HepG2 (cell line): ENCODE data around the gene ANKRD29. TPM values are rescaled to one million over a fixed set of nuclear protein-coding genes. Genes with fewer than 3 reads are reported as not detected.

ENCODE experiments used
- ATAC-seq: fragments of 200-7000 bp; cut with Tn5 transposase; 3 replicates; pipeline ENCODE4 v1.9.1; 2020; ENCODE audit warnings: mild to moderate bottlenecking, moderate library complexity
- BruUV-seq: library from RNA; stranded (reverse); fragments of 400-500 nt; replicated peaks from 2 replicates; lab custom pipeline; 2021; lab: Mats Ljungman, UMichigan
- CTCF ChIA-PET: fragments of 300-600 bp; formaldehyde crosslinking; extraction: SDS; loops from one replicate; lab custom pipeline; 2021; ENCODE audit warnings: low total read pairs, inconsistent platforms, low intra/inter-chr PET ratio; lab: Yijun Ruan, JAX
- POLR2A ChIA-PET: fragments of 350-600 bp; sonication (Branson Sonifier 250); formaldehyde crosslinking; loops from one replicate; lab custom pipeline; 2020; ENCODE audit warnings: antibody characterized with exemption, inconsistent platforms; lab: Yijun Ruan, JAX
- DNase-seq: peaks from one replicate; pipeline ENCODE4 v3.0.0-alpha.2; 2015; ENCODE audit warnings: low spot score
- FAIRE-seq: peaks from 3 replicates; lab custom pipeline; 2011; peaks lifted over from hg19 to GRCh38; lab: Jason Lieb, UNC
- H2AFZ ChIP-seq: one replicate; pipeline ENCODE4 v1.6.1; 2011; ENCODE audit warnings: low read length, inconsistent platforms
- H3K27ac ChIP-seq: fragments of 300-600 bp; 3 replicates; pipeline ENCODE4 v1.8.0; 2011; ENCODE audit warnings: mixed run types, mild to moderate bottlenecking, mixed read lengths, low read length, inconsistent platforms; ENCODE audit not compliant: insufficient read depth; ENCODE audit errors: extremely low read length
- H3K27me3 ChIP-seq, 2 experiments: fragments of 200-600 bp in 1 of 2; 2 replicates in 1 of 2; 3 replicates in 1 of 2; pipeline versions ENCODE4 v1.6.0 to v1.8.0; 2011; ENCODE audit warnings: low read length in 2 of 2, mild to moderate bottlenecking in 2 of 2, moderate library complexity in 2 of 2, inconsistent platforms in 1 of 2; ENCODE audit not compliant: insufficient read depth in 2 of 2, control insufficient read depth in 1 of 2
- H3K36me3 ChIP-seq, 2 experiments: fragments of 200-600 bp in 1 of 2; replicated peaks in 1 of 2; 2 replicates in 1 of 2; 3 replicates in 1 of 2; pipeline versions ENCODE4 v1.5.1 to v1.8.0; 2011; ENCODE audit warnings: low read length in 2 of 2, inconsistent platforms in 1 of 2; ENCODE audit not compliant: insufficient read depth in 2 of 2, control insufficient read depth in 1 of 2
- H3K4me1 ChIP-seq: 2 replicates; pipeline ENCODE4 v1.5.1; 2012; ENCODE audit warnings: low read length, inconsistent platforms; ENCODE audit not compliant: insufficient read depth
- H3K4me2 ChIP-seq: 2 replicates; pipeline ENCODE4 v1.6.0; 2011; ENCODE audit warnings: low read depth, low read length, inconsistent platforms
- H3K4me3 ChIP-seq, 3 experiments: fragments of 200-600 bp in 1 of 3; sonication (generic), shearing (Covaris generic) in 1 of 3; replicated peaks in 1 of 3; 2 replicates each; pipeline ENCODE4 v1.5.1; 2011 to 2016; ENCODE audit warnings: low read length in 3 of 3, inconsistent platforms in 2 of 3, low read depth in 2 of 3, mild to moderate bottlenecking in 2 of 3, control low read depth in 1 of 3, mixed read lengths in 1 of 3; ENCODE audit not compliant: insufficient read depth in 1 of 3
- H3K79me2 ChIP-seq: one replicate; pipeline ENCODE4 v1.6.1; 2011; ENCODE audit warnings: low read length, inconsistent platforms; ENCODE audit not compliant: insufficient read depth
- H3K9ac ChIP-seq: 2 replicates; pipeline ENCODE4 v1.6.0; 2011; ENCODE audit warnings: mild to moderate bottlenecking, low read depth, low read length, inconsistent platforms; ENCODE audit not compliant: insufficient read depth
- H3K9me3 ChIP-seq: 2 replicates; pipeline ENCODE4 v1.5.1; 2012; ENCODE audit warnings: mild to moderate bottlenecking, low read length
- H4K20me1 ChIP-seq: 2 replicates; pipeline ENCODE4 v1.6.0; 2011; ENCODE audit warnings: inconsistent platforms, mild to moderate bottlenecking, low read length, moderate library complexity; ENCODE audit not compliant: insufficient read depth
- ZNF331 ChIP-seq: sonication (generic); formaldehyde crosslinking; IDR thresholded peaks from 2 replicates; pipeline ENCODE4 v1.4.0; 2020; ENCODE audit warnings: missing genetic modification reagents
- ZNF773 ChIP-seq: sonication (generic); formaldehyde crosslinking; IDR thresholded peaks from 2 replicates; pipeline ENCODE4 v1.4.0; 2020; ENCODE audit warnings: missing genetic modification reagents, borderline replicate concordance
- ZNF777 ChIP-seq: sonication (generic); formaldehyde crosslinking; IDR thresholded peaks from 2 replicates; pipeline ENCODE4 v1.4.0; 2020; ENCODE audit warnings: missing genetic modification reagents
- WGBS: methylation state at CpG from one replicate; pipeline ENCODE4 v1.1.6; 2017; ENCODE audit warnings: low lambda C conversion rate; 5-methylcytosine and 5-hydroxymethylcytosine counted together
- in situ Hi-C: cut with HindIII; loops from 2 replicates; pipeline ENCODE4 v1.10.0; 2017; ENCODE audit warnings: low pct_unique_long_range_greater_than_20kb; ENCODE audit not compliant: extremely low pct_ligation_motif_present
- intact Hi-C: fragments of 100-400 bp; cut with micrococcal nuclease; formaldehyde crosslinking; loops from one replicate; pipeline ENCODE4 v1.10.0; 2022; ENCODE audit not compliant: unreplicated experiment
- polyA plus RNA-seq, 8 experiments: library from polyadenylated mRNA; depleted of rRNA in 3 of 8; stranded (reverse) in 7 of 8; unstranded in 1 of 8; fragments of >200 nt; fragmentation: Illumina TruSeq in 4 of 8; extraction: Trizol in 4 of 8; gene quantifications; 2 replicates each; pipeline versions ENCODE4 v1.2.1 to v1.2.3, GENCODE V29; 2011 to 2016; ENCODE audit warnings: low read depth in 4 of 8, missing spikeins in 1 of 8, mixed read lengths in 1 of 8; ENCODE audit not compliant: insufficient read depth in 1 of 8
- total RNA-seq, 5 experiments: library from RNA; depleted of rRNA; stranded (reverse); fragments of >200 nt; fragmentation: Illumina TruSeq; extraction: Trizol; gene quantifications; 2 replicates each; pipeline ENCODE4 v1.2.3, GENCODE V29; 2016; ENCODE audit warnings: low read depth in 1 of 5
- TF ChIP-seq, protein P1 (sequence below): sonication (generic); formaldehyde crosslinking; IDR thresholded peaks from 2 replicates; pipeline ENCODE4 v1.5.0; 2020; ENCODE audit warnings: mild to moderate bottlenecking, missing genetic modification reagents, borderline replicate concordance
- TF ChIP-seq, protein P2 (sequence below): sonication (generic); formaldehyde crosslinking; IDR thresholded peaks from 2 replicates; pipeline ENCODE4 v1.8.0; 2023; ENCODE audit warnings: mild to moderate bottlenecking, missing genetic modification reagents

ANKRD29 gene
- total and polyA plus RNA-seq, 2 of the 13 experiments (the other 11 are each of a cell fraction or from before 2014, with no cell fraction given) = not detected

DNA sequence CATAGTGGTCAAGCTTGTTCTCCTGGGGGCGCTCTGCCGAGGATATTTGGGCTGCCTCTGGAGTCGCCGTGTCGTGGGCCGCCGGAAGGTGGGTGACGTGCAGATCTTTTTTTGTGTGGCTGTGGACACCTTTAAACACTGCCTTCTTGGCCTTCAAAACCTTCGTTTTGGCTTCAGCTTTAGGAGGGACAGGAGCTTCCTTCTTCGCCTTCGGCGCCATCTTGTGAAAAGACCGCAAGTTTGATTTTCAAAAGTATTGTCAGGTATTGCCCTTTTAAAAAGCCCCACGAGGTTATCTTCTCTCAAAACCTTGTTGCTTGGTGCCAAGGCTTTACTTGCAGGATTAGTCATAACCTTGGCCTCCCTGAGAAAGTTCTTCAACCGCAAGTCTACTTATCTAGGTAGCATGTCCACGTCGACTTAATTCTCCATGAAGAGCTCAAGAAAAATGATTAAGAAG, 47.4 kb upstream of the ANKRD29 start (continued):
- TF ChIP-seq, protein P1, sequence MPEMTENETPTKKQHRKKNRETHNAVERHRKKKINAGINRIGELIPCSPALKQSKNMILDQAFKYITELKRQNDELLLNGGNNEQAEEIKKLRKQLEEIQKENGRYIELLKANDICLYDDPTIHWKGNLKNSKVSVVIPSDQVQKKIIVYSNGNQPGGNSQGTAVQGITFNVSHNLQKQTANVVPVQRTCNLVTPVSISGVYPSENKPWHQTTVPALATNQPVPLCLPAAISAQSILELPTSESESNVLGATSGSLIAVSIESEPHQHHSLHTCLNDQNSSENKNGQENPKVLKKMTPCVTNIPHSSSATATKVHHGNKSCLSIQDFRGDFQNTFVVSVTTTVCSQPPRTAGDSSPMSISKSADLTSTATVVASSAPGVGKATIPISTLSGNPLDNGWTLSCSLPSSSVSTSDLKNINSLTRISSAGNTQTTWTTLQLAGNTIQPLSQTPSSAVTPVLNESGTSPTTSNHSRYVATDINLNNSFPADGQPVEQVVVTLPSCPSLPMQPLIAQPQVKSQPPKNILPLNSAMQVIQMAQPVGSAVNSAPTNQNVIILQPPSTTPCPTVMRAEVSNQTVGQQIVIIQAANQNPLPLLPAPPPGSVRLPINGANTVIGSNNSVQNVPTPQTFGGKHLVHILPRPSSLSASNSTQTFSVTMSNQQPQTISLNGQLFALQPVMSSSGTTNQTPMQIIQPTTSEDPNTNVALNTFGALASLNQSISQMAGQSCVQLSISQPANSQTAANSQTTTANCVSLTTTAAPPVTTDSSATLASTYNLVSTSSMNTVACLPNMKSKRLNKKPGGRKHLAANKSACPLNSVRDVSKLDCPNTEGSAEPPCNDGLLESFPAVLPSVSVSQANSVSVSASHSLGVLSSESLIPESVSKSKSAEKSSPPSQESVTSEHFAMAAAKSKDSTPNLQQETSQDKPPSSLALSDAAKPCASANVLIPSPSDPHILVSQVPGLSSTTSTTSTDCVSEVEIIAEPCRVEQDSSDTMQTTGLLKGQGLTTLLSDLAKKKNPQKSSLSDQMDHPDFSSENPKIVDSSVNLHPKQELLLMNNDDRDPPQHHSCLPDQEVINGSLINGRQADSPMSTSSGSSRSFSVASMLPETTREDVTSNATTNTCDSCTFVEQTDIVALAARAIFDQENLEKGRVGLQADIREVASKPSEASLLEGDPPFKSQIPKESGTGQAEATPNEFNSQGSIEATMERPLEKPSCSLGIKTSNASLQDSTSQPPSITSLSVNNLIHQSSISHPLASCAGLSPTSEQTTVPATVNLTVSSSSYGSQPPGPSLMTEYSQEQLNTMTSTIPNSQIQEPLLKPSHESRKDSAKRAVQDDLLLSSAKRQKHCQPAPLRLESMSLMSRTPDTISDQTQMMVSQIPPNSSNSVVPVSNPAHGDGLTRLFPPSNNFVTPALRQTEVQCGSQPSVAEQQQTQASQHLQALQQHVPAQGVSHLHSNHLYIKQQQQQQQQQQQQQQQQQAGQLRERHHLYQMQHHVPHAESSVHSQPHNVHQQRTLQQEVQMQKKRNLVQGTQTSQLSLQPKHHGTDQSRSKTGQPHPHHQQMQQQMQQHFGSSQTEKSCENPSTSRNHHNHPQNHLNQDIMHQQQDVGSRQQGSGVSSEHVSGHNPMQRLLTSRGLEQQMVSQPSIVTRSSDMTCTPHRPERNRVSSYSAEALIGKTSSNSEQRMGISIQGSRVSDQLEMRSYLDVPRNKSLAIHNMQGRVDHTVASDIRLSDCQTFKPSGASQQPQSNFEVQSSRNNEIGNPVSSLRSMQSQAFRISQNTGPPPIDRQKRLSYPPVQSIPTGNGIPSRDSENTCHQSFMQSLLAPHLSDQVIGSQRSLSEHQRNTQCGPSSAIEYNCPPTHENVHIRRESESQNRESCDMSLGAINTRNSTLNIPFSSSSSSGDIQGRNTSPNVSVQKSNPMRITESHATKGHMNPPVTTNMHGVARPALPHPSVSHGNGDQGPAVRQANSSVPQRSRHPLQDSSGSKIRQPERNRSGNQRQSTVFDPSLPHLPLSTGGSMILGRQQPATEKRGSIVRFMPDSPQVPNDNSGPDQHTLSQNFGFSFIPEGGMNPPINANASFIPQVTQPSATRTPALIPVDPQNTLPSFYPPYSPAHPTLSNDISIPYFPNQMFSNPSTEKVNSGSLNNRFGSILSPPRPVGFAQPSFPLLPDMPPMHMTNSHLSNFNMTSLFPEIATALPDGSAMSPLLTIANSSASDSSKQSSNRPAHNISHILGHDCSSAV (CRISPR knock-in tag) = no peak
- TF ChIP-seq ZNF777 = no peak

DNA sequence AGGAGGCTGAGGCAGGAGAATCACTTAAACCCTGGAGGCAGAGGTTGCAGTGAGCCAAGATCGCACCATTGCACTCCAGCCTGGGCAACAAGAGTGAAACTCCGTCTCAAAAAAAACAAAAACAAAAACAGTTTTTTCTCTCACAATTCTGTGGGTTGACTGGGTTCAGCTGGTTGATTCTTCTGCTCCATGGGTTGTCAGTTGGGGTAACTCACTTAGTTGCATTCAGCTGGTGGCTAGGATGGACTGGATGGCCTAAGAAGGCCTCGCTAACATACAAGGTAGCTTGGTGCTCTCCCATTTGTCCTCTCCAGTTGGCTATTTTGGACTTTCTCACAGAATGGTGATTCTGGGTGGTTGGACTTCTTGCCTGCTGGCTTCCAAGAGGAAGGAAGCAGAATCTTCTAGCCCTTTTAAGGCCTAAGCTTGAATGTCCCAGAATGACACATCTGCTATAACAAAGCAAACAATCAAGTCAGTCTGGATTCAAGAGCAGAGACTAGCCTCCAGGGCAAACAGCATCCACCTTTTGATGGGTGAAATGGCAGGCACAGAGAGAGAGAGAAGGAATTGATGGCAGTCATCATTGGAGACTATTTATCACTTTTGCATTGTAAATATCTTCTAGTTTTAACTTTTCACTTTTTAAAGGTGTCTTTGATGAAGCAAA, 44.4 kb upstream of the ANKRD29 start:
- no peak for DNase-seq
- Histone ChIP-seq H3K27me3 (peaks cover 0 to 2% of the 10 kb centered on the region in 2 experiments; a peak in 1 of 5 replicates), H3K79me2 (no peaks in the 10 kb centered on the region), H3K27ac (no peak overlapping the region), H3K36me3 (no peaks in the 10 kb centered on the region), H3K4me2 (no peak overlapping the region), H3K4me1 (no peaks in the 10 kb centered on the region), H3K9me3 (no peaks in the 10 kb centered on the region; the same call in 1 of the 2 replicates), H2AFZ (no peak overlapping the region), H3K9ac (no peak overlapping the region), H3K4me3 (no peak overlapping the region), H4K20me1 (no peaks in the 10 kb centered on the region)
- 73% methylated on average over 3 of the region's 3 CpGs for WGBS
- no peak for FAIRE-seq
- ChIA-PET POLR2A (no interaction called here), CTCF (no interaction called here)
- in situ Hi-C loops (loop anchor here (10.0 kb wide), 1 partner anchor 192 kb away; no protein-coding TSS in a partner anchor), intact Hi-C loops (loop anchor here (10.0 kb wide), 1 partner anchor 192 kb away; no protein-coding TSS in a partner anchor)
- no TSS peak for BruUV-seq
- TF ChIP-seq ZNF331 (CRISPR knock-in tag) = peak; percentile 92
- no peak for TF ChIP-seq ZNF773 (CRISPR knock-in tag)
- TF ChIP-seq, protein P2, sequence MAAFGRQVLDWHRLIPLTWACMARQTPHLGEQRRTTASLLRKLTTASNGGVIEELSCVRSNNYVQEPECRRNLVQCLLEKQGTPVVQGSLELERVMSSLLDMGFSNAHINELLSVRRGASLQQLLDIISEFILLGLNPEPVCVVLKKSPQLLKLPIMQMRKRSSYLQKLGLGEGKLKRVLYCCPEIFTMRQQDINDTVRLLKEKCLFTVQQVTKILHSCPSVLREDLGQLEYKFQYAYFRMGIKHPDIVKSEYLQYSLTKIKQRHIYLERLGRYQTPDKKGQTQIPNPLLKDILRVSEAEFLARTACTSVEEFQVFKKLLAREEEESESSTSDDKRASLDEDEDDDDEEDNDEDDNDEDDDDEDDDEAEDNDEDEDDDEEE (CRISPR knock-in tag) = no peak
- TF ChIP-seq, all 625 proteins: peak for 1
- ATAC-seq = no peak
